OCI-LY3 (cell line): Measurements from ENCODE around the gene TMEM132D.

ENCODE experiments used
- H2AFZ ChIP-seq: fragments of 200-600, 300-600 bp; shearing (Covaris generic); 2 replicates; pipeline ENCODE4 v1.6.0; 2014; ENCODE audit warnings: antibody characterized with exemption, low read depth, low read length
- H3K27ac ChIP-seq: fragments of 200-600, 300-600 bp; sonication (generic); 2 replicates; pipeline ENCODE4 v1.5.1; 2014; ENCODE audit warnings: mild to moderate bottlenecking, low read length, moderate library complexity, mixed read lengths
- H3K27me3 ChIP-seq: fragments of 200-600, 300-600 bp; sonication (generic); 2 replicates; pipeline ENCODE4 v1.6.1; 2014; ENCODE audit warnings: low read depth, low read length, mixed read lengths
- H3K36me3 ChIP-seq: fragments of 200-600, 300-600 bp; sonication (generic); replicated peaks from 2 replicates; pipeline ENCODE3; 2014; ENCODE audit warnings: low read depth, low read length, mixed read lengths
- H3K4me1 ChIP-seq: fragments of 300-600, 200-600 bp; sonication (generic); 2 replicates; pipeline ENCODE4 v1.6.1; 2014; ENCODE audit warnings: low read length, mixed read lengths
- H3K4me2 ChIP-seq: fragments of 200-600, 300-600 bp; sonication (generic); 2 replicates; pipeline ENCODE4 v1.6.1; 2014; ENCODE audit warnings: low read length, mixed read lengths
- H3K4me3 ChIP-seq: fragments of 300-600, 200-600 bp; sonication (generic); 2 replicates; pipeline ENCODE4 v1.5.1; 2014; ENCODE audit warnings: antibody characterized with exemption, mild to moderate bottlenecking, low read length, moderate library complexity
- H3K79me2 ChIP-seq: fragments of 300-600, 200-600 bp; shearing (Covaris generic); 2 replicates; pipeline ENCODE4 v1.6.1; 2014; ENCODE audit warnings: mild to moderate bottlenecking, low read length, mixed read lengths
- H3K9ac ChIP-seq: fragments of 300-600, 200-600 bp; shearing (Covaris generic); 2 replicates; pipeline ENCODE4 v1.6.0; 2014; ENCODE audit warnings: mild to moderate bottlenecking, low read length, moderate library complexity
- H3K9me3 ChIP-seq: fragments of 200-600, 300-600 bp; shearing (Covaris generic); 2 replicates; pipeline ENCODE4 v1.6.1; 2014; ENCODE audit warnings: low read length, mixed read lengths; ENCODE audit not compliant: insufficient read depth
- H4K20me1 ChIP-seq: fragments of 200-600, 300-600 bp; sonication (generic); 2 replicates; pipeline ENCODE4 v1.6.1; 2016; ENCODE audit warnings: low read length, mixed read lengths; ENCODE audit not compliant: insufficient read depth
- EZH2phosphoT487 ChIP-seq: fragments of 200-600 bp; shearing (Covaris generic); IDR thresholded peaks from 2 replicates; pipeline ENCODE4 v1.6.1; 2018; ENCODE audit warnings: antibody characterized with exemption, mixed run types, low read depth
- TF ChIP-seq, protein P1 (sequence below): fragments of 200-600, 300-600 bp; sonication (generic); IDR thresholded peaks from 2 replicates; pipeline ENCODE4 v1.5.1; 2014; ENCODE audit warnings: antibody characterized with exemption, low read length, low read depth

The TMEM132D gene

DNA sequence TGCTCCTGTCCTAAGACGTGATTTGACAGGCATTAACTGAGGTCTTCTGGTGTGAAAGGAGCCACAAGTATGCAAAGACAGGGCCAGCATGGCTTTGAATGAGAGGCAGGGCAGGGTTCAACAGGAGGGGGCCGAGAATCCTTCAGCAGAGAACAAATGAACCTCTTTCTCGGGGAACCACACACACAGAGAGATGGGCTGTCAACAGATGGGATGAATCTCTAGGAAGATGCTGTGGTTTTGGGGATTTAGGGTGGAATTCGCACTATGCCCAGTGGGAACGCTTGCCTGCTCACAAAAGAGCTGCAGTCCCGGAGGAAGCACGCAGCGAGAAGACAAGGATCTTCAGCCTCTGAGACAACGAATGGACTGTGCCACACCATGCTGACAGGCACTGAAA, 537.2 kb downstream of the TMEM132D start:
- Histone ChIP-seq H2AFZ (no peak overlapping the region), H3K27ac (no peak overlapping the region), H3K79me2 (no peaks in the 10 kb centered on the region), H3K9me3 (no peaks in the 10 kb centered on the region), H3K4me1 (no peaks in the 10 kb centered on the region), H3K9ac (no peak overlapping the region), H3K4me2 (no peak overlapping the region), H3K36me3 (no peaks in the 10 kb centered on the region), H3K27me3 (no peaks in the 10 kb centered on the region), H3K4me3 (no peak overlapping the region), H4K20me1 (no peaks in the 10 kb centered on the region)
- no peak for TF ChIP-seq EZH2phosphoT487
- TF ChIP-seq, protein P1, sequence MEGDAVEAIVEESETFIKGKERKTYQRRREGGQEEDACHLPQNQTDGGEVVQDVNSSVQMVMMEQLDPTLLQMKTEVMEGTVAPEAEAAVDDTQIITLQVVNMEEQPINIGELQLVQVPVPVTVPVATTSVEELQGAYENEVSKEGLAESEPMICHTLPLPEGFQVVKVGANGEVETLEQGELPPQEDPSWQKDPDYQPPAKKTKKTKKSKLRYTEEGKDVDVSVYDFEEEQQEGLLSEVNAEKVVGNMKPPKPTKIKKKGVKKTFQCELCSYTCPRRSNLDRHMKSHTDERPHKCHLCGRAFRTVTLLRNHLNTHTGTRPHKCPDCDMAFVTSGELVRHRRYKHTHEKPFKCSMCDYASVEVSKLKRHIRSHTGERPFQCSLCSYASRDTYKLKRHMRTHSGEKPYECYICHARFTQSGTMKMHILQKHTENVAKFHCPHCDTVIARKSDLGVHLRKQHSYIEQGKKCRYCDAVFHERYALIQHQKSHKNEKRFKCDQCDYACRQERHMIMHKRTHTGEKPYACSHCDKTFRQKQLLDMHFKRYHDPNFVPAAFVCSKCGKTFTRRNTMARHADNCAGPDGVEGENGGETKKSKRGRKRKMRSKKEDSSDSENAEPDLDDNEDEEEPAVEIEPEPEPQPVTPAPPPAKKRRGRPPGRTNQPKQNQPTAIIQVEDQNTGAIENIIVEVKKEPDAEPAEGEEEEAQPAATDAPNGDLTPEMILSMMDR = no peak

DNA sequence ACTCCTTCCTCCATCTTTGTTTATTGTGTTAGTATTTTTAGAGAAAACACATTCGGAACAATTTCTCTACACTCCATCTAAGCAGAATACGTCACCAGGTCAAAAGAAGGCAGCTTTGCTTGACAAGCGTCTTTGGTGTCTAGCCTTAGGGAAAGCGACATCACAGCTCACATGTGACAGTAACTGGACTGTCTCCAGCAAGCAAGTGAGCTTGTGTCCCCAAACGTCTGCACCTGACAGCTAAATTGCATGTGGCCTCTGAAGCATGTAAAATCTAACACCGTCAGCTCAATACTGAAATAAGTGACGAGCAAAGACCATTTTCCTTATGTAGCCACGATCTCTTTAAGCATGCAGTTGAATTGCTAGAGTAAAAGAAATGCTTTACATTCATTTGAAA, 540.8 kb downstream of the TMEM132D start:
- Histone ChIP-seq H3K27me3 (no peaks in the 10 kb centered on the region), H3K9ac (no peak overlapping the region), H2AFZ (no peak overlapping the region), H3K9me3 (no peaks in the 10 kb centered on the region), H3K4me2 (no peak overlapping the region), H3K27ac (no peak overlapping the region), H4K20me1 (no peaks in the 10 kb centered on the region), H3K4me3 (no peak overlapping the region), H3K4me1 (no peaks in the 10 kb centered on the region), H3K36me3 (no peaks in the 10 kb centered on the region), H3K79me2 (no peaks in the 10 kb centered on the region)
- TF ChIP-seq, protein P1 = no peak

DNA sequence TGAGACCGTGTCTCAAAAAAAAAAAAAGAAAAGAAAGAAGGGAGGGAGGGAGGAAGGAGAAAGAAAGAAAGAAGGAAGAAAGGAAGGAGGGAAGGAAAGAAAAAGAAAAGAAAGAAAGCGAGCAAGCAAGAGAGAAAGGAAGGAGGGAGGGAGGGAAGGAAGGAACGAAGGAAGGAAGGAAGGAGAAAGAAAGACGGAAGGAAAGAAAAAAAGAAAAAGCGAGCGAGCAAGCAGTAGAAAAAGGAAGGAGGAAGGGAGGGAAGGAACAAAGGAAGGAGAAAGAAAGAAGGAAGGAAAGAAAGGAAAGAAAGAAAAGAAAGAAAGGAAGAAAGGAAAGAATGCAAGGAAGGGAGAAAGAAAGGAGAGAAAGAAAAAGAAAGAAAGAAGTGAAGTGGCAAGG, 546.6 kb downstream of the TMEM132D start:
- Histone ChIP-seq H3K4me2 (no peak overlapping the region), H3K9ac (no peak overlapping the region), H3K27me3 (no peaks in the 10 kb centered on the region), H3K4me3 (no peak overlapping the region), H4K20me1 (no peaks in the 10 kb centered on the region), H3K36me3 (no peaks in the 10 kb centered on the region), H3K4me1 (no peaks in the 10 kb centered on the region), H2AFZ (no peak overlapping the region), H3K79me2 (no peaks in the 10 kb centered on the region), H3K9me3 (no peaks in the 10 kb centered on the region), H3K27ac (no peak overlapping the region)
- no peak for TF ChIP-seq EZH2phosphoT487
- TF ChIP-seq, protein P1 = no peak

DNA sequence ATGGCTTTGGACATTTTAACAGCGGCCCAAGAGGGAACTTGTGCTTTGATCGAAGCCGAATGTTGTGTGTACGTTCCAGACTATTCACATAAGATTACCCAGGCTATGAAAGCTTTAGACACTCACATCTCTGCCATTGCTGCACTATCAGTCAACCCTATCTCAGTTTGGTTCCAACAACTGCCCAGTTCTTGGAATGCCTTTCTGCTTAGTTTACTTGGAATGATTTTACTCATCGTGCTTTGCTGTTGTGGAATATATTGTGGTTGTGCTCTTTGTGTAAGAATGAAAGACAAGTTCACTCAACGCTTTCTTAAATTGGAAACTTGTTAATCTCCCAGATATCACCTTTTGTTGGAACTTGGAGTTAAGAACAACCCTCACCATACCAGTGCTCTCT, 552.3 kb downstream of the TMEM132D start:
- Histone ChIP-seq H3K79me2 (no peaks in the 10 kb centered on the region), H3K4me1 (no peaks in the 10 kb centered on the region), H3K4me2 (no peak overlapping the region), H4K20me1 (no peaks in the 10 kb centered on the region), H3K9ac (no peak overlapping the region), H3K27ac (no peak overlapping the region), H3K9me3 (no peaks in the 10 kb centered on the region), H2AFZ (no peak overlapping the region), H3K27me3 (no peaks in the 10 kb centered on the region), H3K4me3 (no peak overlapping the region), H3K36me3 (no peaks in the 10 kb centered on the region)
- TF ChIP-seq, protein P1 = no peak
- TF ChIP-seq EZH2phosphoT487 = no peak
